ENCODE results near the gene RBM47. TPM values are rescaled to one million over a fixed set of nuclear protein-coding genes. Genes with fewer than 3 reads are reported as not detected.

The RBM47 gene
- polyA plus RNA-seq, 1 donor from 2014 or later: 1.7 TPM

DNA sequence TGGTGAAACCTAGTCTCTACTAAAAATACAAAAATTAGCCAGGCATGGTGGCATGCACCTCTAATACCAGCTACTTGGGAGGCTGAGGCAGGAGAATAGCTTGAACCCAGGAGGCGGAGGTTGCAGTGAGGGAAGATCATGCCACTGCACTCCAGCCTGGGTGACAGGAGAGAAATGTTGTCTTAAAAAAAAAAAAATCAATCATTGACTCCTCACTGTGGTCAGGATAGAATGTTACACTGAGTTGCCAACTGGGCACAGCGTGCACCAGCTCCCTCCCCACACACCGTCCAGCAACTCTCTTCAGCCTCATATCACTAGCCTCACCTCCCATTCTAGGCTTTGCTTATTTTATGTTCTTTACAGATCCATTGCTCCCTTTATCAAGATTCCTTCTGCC, 215.0 kb downstream of the RBM47 start:
- Histone ChIP-seq H3K9ac (ENCODE audit: low read length) (no peak overlapping the region), H3K27me3 (ENCODE audit: insufficient read depth, low read depth, low read length) (no peaks in the 10 kb centered on the region), H3K36me3 (ENCODE audit: insufficient read depth, low read length) (no peaks in the 10 kb centered on the region), H3K9me3 (ENCODE audit: low read length) (no peaks in the 10 kb centered on the region), H3F3A (ENCODE audit: insufficient read depth, low read length, poor library complexity, severe bottlenecking) (no peaks in the 10 kb centered on the region), H4K20me1 (ENCODE audit: insufficient read depth) (no peaks in the 10 kb centered on the region), H3K27ac (ENCODE audit: low read length) (no peak overlapping the region), H3K4me2 (ENCODE audit: low read length) (no peak overlapping the region), H2AFZ (ENCODE audit: low read depth, low read length) (no peak overlapping the region), H3K4me3 (ENCODE audit: low read length) (no peak overlapping the region), H3K9me2 (ENCODE audit: insufficient read depth, low read length) (no peaks in the 10 kb centered on the region), H3K79me2 (replicated peaks; ENCODE audit: insufficient read depth, low read length) (no peaks in the 10 kb centered on the region)
- TF ChIP-seq EZH2 (IDR thresholded peaks at IDR 0.05; ENCODE audit: borderline replicate concordance, insufficient read depth, low read length, poor library complexity, severe bottlenecking): no peak
- no peak for TF ChIP-seq TAF1 (IDR thresholded peaks at IDR 0.05; ENCODE audit: low read depth)
- TF ChIP-seq POLR2AphosphoS5 (IDR thresholded peaks at IDR 0.05): no peak
- TF ChIP-seq RAD21 (conservative IDR thresholded peaks at IDR 0.05): no peak
- TF ChIP-seq SMC3 (conservative IDR thresholded peaks at IDR 0.05; ENCODE audit: poor library complexity): no peak
- TF ChIP-seq, protein P1, sequence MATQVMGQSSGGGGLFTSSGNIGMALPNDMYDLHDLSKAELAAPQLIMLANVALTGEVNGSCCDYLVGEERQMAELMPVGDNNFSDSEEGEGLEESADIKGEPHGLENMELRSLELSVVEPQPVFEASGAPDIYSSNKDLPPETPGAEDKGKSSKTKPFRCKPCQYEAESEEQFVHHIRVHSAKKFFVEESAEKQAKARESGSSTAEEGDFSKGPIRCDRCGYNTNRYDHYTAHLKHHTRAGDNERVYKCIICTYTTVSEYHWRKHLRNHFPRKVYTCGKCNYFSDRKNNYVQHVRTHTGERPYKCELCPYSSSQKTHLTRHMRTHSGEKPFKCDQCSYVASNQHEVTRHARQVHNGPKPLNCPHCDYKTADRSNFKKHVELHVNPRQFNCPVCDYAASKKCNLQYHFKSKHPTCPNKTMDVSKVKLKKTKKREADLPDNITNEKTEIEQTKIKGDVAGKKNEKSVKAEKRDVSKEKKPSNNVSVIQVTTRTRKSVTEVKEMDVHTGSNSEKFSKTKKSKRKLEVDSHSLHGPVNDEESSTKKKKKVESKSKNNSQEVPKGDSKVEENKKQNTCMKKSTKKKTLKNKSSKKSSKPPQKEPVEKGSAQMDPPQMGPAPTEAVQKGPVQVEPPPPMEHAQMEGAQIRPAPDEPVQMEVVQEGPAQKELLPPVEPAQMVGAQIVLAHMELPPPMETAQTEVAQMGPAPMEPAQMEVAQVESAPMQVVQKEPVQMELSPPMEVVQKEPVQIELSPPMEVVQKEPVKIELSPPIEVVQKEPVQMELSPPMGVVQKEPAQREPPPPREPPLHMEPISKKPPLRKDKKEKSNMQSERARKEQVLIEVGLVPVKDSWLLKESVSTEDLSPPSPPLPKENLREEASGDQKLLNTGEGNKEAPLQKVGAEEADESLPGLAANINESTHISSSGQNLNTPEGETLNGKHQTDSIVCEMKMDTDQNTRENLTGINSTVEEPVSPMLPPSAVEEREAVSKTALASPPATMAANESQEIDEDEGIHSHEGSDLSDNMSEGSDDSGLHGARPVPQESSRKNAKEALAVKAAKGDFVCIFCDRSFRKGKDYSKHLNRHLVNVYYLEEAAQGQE (IDR thresholded peaks at IDR 0.05; ENCODE audit: borderline replicate concordance): no peak
- TF ChIP-seq, protein P2, sequence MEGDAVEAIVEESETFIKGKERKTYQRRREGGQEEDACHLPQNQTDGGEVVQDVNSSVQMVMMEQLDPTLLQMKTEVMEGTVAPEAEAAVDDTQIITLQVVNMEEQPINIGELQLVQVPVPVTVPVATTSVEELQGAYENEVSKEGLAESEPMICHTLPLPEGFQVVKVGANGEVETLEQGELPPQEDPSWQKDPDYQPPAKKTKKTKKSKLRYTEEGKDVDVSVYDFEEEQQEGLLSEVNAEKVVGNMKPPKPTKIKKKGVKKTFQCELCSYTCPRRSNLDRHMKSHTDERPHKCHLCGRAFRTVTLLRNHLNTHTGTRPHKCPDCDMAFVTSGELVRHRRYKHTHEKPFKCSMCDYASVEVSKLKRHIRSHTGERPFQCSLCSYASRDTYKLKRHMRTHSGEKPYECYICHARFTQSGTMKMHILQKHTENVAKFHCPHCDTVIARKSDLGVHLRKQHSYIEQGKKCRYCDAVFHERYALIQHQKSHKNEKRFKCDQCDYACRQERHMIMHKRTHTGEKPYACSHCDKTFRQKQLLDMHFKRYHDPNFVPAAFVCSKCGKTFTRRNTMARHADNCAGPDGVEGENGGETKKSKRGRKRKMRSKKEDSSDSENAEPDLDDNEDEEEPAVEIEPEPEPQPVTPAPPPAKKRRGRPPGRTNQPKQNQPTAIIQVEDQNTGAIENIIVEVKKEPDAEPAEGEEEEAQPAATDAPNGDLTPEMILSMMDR (IDR thresholded peaks at IDR 0.05; ENCODE audit: poor library complexity, severe bottlenecking): no peak
- no peak for TF ChIP-seq MXI1 (conservative IDR thresholded peaks at IDR 0.05; ENCODE audit: poor library complexity, severe bottlenecking)
- TF ChIP-seq EP300 (conservative IDR thresholded peaks at IDR 0.05; ENCODE audit: poor library complexity, severe bottlenecking): no peak

DNA sequence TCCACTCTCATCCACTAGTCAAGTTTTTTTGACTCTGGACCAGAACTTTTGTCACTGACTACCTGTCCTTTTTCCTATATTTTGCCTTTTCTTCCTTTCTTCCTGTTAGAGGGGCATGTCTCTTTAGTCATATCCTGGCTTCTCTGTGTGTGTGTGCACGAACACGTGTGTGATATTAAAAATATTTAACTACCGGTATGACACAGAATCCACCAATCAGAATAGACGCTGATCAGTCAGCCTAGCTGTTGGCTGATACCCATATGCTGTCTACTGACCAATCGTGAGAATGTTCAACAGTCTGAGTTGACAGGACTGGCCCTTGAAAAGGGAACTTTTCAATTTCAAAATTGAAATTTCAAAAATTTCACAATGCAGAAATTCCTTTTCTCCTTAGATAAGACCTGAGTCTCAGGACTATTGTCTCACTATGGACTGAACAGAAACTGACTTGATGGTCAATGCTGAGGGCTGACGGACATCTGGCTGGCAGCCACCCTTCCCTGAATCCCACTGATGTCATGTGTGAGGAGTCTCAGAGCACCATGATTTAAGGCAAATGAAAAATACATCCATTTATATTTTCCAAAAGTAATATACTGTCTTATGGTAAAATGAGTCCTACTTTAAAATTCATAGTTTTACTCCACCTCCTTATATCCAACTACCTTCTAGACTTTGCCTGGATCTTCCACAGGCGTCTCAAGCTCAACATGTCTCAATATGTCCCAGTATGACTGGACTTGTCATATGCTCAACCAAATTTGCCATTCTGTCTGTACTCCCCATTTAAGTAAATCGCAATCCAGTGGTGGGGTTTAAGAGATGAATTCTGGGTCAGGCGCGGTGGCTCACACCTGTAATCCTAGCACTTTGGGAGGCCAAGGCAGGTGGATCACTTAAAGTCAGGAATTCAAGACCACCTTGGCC, 216.5 kb downstream of the RBM47 start:
- TF ChIP-seq EP300 (conservative IDR thresholded peaks at IDR 0.05; ENCODE audit: poor library complexity, severe bottlenecking) (no peak), TAF1 (IDR thresholded peaks at IDR 0.05; ENCODE audit: low read depth) (no peak), MXI1 (conservative IDR thresholded peaks at IDR 0.05; ENCODE audit: poor library complexity, severe bottlenecking) (no peak), RAD21 (conservative IDR thresholded peaks at IDR 0.05) (no peak), POLR2AphosphoS5 (IDR thresholded peaks at IDR 0.05) (no peak), SMC3 (conservative IDR thresholded peaks at IDR 0.05; ENCODE audit: poor library complexity) (no peak), EZH2 (IDR thresholded peaks at IDR 0.05; ENCODE audit: borderline replicate concordance, insufficient read depth, low read length, poor library complexity, severe bottlenecking) (no peak)
- TF ChIP-seq, protein P2 (IDR thresholded peaks at IDR 0.05; ENCODE audit: poor library complexity, severe bottlenecking): no peak
- TF ChIP-seq, protein P1 (IDR thresholded peaks at IDR 0.05; ENCODE audit: borderline replicate concordance): no peak

More for the DNA sequence above, 216.5 kb downstream of the RBM47 start:
- Histone ChIP-seq H3K36me3 (ENCODE audit: insufficient read depth, low read length) (no peaks in the 10 kb centered on the region), H4K20me1 (ENCODE audit: insufficient read depth) (no peaks in the 10 kb centered on the region), H3K4me3 (ENCODE audit: low read length) (no peak overlapping the region), H3K79me2 (replicated peaks; ENCODE audit: insufficient read depth, low read length) (no peaks in the 10 kb centered on the region), H3K9me2 (ENCODE audit: insufficient read depth, low read length) (no peaks in the 10 kb centered on the region), H3K27ac (ENCODE audit: low read length) (no peak overlapping the region), H2AFZ (ENCODE audit: low read depth, low read length) (no peak overlapping the region), H3K4me2 (ENCODE audit: low read length) (no peak overlapping the region), H3F3A (ENCODE audit: insufficient read depth, low read length, poor library complexity, severe bottlenecking) (no peaks in the 10 kb centered on the region), H3K9me3 (ENCODE audit: low read length) (no peaks in the 10 kb centered on the region), H3K27me3 (ENCODE audit: insufficient read depth, low read depth, low read length) (no peaks in the 10 kb centered on the region), H3K9ac (ENCODE audit: low read length) (no peak overlapping the region)

Data from neural cell (in vitro differentiated cells).